ENCODE measurements around the gene TMPRSS11D. TPM values are rescaled to one million over a fixed set of nuclear protein-coding genes. Genes with fewer than 3 reads are reported as not detected.

TMPRSS11D gene
- total RNA-seq, 6 experiments from 2014 or later: not detected

DNA sequence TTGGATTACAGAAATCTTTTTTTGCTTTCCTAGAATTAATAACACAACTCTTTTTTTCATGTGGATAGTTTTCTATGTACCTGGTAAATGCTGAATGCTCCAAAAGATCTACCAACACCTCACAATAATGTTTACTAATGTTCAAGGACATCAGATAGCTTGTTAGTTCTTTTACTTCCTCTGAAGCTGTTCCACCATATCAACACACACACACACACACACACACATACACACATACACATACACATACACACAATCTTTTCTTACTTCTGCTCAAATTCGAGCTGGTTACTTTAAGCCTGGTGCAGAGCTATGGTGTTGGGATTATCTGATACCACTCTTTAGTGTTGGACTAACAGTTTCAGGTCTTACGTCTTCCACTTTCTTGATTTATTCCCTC lies 28.3 kb upstream of the TMPRSS11D start:
- Histone ChIP-seq H3K4me3 (no peak overlapping the region), H3K4me1 (no peaks in the 10 kb centered on the region), H3K27ac (no peak overlapping the region), H3K9me3 (no peaks in the 10 kb centered on the region), H3K36me3 (no peaks in the 10 kb centered on the region), H3K27me3 (no peaks in the 10 kb centered on the region)
- TF ChIP-seq POLR2A (IDR thresholded peaks at IDR 0.05): no peak
- TF ChIP-seq, protein P1, sequence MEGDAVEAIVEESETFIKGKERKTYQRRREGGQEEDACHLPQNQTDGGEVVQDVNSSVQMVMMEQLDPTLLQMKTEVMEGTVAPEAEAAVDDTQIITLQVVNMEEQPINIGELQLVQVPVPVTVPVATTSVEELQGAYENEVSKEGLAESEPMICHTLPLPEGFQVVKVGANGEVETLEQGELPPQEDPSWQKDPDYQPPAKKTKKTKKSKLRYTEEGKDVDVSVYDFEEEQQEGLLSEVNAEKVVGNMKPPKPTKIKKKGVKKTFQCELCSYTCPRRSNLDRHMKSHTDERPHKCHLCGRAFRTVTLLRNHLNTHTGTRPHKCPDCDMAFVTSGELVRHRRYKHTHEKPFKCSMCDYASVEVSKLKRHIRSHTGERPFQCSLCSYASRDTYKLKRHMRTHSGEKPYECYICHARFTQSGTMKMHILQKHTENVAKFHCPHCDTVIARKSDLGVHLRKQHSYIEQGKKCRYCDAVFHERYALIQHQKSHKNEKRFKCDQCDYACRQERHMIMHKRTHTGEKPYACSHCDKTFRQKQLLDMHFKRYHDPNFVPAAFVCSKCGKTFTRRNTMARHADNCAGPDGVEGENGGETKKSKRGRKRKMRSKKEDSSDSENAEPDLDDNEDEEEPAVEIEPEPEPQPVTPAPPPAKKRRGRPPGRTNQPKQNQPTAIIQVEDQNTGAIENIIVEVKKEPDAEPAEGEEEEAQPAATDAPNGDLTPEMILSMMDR (IDR thresholded peaks at IDR 0.05): no peak
- DNase-seq: no peak
- WGBS (ENCODE audit: insufficient coverage, low coverage, low lambda C conversion rate, missing lambda C conversion rate): 33% methylated on average over 2 of the region's 2 CpGs
- ATAC-seq: no peak
- intact Hi-C loops (cut with DNase I): no loop called here

DNA sequence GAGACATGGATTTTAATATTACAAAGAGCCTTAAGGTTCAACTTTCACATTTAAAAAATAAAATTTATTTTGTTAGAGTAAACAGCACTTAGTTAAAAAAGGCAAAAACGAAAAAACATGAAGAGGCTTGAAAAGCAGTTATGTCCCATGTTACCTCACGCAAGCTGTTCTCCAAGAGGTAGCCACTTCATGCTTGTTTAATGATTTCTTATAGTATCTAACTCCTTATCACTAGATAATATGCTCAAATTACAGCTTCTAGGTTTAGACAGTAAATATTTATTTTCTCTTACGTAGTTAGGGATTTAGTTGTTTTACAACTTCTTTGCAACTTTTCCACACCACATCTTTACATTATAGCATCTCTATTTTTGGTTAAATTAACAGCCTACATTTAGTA lies 27.8 kb upstream of the TMPRSS11D start:
- intact Hi-C loops (cut with DNase I): no loop called here
- WGBS (ENCODE audit: insufficient coverage, low coverage, low lambda C conversion rate, missing lambda C conversion rate): 48% methylated on average over 3 of the region's 3 CpGs
- no peak for ATAC-seq

DNA sequence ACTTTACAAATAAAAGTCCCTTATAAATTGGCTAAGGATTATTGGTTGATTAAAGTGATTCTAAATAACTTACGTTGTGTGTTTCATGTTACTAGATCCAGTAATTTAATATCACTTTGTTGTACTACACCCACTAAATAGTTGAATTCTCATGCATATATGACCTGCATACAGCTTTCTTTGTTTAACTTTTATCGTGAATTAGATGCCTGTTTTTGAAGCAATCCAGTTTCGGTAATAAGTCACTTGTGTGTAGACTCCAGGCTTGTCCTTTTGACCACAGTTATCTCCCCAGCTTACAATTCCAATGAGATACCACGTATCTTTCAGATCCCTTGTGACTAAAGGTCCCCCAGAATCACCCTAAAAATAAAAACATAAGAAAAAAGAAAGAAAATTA lies 27.3 kb upstream of the TMPRSS11D start:
- ATAC-seq (no peak), DNase-seq (no peak)
- no peaks in the 10 kb centered on the region for H3K9me3 ChIP-seq
- no peak for TF ChIP-seq POLR2A (IDR thresholded peaks at IDR 0.05)
- TF ChIP-seq, protein P1 (IDR thresholded peaks at IDR 0.05): no peak
- no peaks in the 10 kb centered on the region for H3K27me3 ChIP-seq
- intact Hi-C loops (cut with DNase I): no loop called here
- H3K36me3 ChIP-seq: no peaks in the 10 kb centered on the region
- no peak overlapping the region for H3K4me3 ChIP-seq
- H3K4me1 ChIP-seq: no peaks in the 10 kb centered on the region
- no peak overlapping the region for H3K27ac ChIP-seq
- WGBS (ENCODE audit: insufficient coverage, low coverage, low lambda C conversion rate, missing lambda C conversion rate): 40% methylated on average over 4 of the region's 4 CpGs

More for the DNA sequence above, 27.8 kb upstream of the TMPRSS11D start:
- Histone ChIP-seq H3K4me3 (no peak overlapping the region), H3K36me3 (no peaks in the 10 kb centered on the region), H3K27me3 (no peaks in the 10 kb centered on the region), H3K27ac (no peak overlapping the region), H3K9me3 (no peaks in the 10 kb centered on the region), H3K4me1 (no peaks in the 10 kb centered on the region)
- TF ChIP-seq, protein P1 (IDR thresholded peaks at IDR 0.05): no peak
- TF ChIP-seq POLR2A (IDR thresholded peaks at IDR 0.05): no peak
- no peak for DNase-seq

DNA sequence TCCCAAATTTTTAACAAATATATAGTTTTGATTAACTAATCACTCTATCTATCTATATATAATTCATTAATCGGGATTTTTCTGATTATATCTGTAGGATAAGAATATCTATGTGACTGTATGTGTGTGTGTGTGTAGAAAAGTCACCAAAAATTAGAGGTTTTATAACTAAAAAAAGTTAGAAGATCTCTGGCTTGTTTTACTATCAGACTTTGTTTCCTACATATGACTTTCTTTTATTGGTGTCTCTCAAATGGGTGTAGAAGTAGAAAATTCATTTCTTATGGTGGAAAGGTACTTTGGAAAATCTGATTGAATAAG lies 26.7 kb upstream of the TMPRSS11D start:
- intact Hi-C loops (cut with DNase I): no loop called here
- no peaks in the 10 kb centered on the region for H3K27me3 ChIP-seq
- H3K27ac ChIP-seq: no peak overlapping the region

More for the DNA sequence above, 26.7 kb upstream of the TMPRSS11D start:
- no peaks in the 10 kb centered on the region for H3K9me3 ChIP-seq
- DNase-seq (no peak), ATAC-seq (no peak)
- H3K36me3 ChIP-seq: no peaks in the 10 kb centered on the region
- no peaks in the 10 kb centered on the region for H3K4me1 ChIP-seq
- H3K4me3 ChIP-seq: no peak overlapping the region
- WGBS (ENCODE audit: insufficient coverage, low coverage, low lambda C conversion rate, missing lambda C conversion rate): 3% methylated on average over 1 of the region's 1 CpG
- TF ChIP-seq POLR2A (IDR thresholded peaks at IDR 0.05): no peak
- TF ChIP-seq, protein P1 (IDR thresholded peaks at IDR 0.05): peak in 1 of 4 donors; percentile 2

Measured in right lobe of liver (tissue), 6 donors.